ENCODE results near the gene LY6G5C. TPM values are rescaled to one million over a fixed set of nuclear protein-coding genes. Genes with fewer than 3 reads are reported as not detected.

The LY6G5C gene
- total and polyA plus RNA-seq, 9 of the 15 experiments (the other 6 are each of a cell fraction or from before 2014, with no cell fraction given), result 0.10 to 0.67 (median 0.46) TPM; not detected in 4

- no peak for TF ChIP-seq PYGO2 (tag; IDR thresholded peaks at IDR 0.05)
- peak; percentile 6 for TF ChIP-seq KDM5B (IDR thresholded peaks at IDR 0.05; ENCODE audit: insufficient replicate concordance, low read depth, low read length)
- no peak for TF ChIP-seq ZNF507 (tag; conservative IDR thresholded peaks at IDR 0.05)
- TF ChIP-seq NELFE (IDR thresholded peaks at IDR 0.05; ENCODE audit: insufficient read depth, insufficient read length), result no peak
- TF ChIP-seq, protein P1, sequence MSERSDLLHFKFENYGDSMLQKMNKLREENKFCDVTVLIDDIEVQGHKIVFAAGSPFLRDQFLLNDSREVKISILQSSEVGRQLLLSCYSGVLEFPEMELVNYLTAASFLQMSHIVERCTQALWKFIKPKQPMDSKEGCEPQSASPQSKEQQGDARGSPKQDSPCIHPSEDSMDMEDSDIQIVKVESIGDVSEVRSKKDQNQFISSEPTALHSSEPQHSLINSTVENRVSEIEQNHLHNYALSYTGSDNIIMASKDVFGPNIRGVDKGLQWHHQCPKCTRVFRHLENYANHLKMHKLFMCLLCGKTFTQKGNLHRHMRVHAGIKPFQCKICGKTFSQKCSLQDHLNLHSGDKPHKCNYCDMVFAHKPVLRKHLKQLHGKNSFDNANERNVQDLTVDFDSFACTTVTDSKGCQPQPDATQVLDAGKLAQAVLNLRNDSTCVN (CRISPR knock-in tag; IDR thresholded peaks at IDR 0.05), result no peak
- TF ChIP-seq, protein P2, sequence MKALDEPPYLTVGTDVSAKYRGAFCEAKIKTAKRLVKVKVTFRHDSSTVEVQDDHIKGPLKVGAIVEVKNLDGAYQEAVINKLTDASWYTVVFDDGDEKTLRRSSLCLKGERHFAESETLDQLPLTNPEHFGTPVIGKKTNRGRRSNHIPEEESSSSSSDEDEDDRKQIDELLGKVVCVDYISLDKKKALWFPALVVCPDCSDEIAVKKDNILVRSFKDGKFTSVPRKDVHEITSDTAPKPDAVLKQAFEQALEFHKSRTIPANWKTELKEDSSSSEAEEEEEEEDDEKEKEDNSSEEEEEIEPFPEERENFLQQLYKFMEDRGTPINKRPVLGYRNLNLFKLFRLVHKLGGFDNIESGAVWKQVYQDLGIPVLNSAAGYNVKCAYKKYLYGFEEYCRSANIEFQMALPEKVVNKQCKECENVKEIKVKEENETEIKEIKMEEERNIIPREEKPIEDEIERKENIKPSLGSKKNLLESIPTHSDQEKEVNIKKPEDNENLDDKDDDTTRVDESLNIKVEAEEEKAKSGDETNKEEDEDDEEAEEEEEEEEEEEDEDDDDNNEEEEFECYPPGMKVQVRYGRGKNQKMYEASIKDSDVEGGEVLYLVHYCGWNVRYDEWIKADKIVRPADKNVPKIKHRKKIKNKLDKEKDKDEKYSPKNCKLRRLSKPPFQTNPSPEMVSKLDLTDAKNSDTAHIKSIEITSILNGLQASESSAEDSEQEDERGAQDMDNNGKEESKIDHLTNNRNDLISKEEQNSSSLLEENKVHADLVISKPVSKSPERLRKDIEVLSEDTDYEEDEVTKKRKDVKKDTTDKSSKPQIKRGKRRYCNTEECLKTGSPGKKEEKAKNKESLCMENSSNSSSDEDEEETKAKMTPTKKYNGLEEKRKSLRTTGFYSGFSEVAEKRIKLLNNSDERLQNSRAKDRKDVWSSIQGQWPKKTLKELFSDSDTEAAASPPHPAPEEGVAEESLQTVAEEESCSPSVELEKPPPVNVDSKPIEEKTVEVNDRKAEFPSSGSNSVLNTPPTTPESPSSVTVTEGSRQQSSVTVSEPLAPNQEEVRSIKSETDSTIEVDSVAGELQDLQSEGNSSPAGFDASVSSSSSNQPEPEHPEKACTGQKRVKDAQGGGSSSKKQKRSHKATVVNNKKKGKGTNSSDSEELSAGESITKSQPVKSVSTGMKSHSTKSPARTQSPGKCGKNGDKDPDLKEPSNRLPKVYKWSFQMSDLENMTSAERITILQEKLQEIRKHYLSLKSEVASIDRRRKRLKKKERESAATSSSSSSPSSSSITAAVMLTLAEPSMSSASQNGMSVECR (CRISPR knock-in tag; IDR thresholded peaks at IDR 0.05), result 0 out of 2 replicates have a peak, but pooled peaks have one; percentile 37
- TF ChIP-seq SMARCE1 (IDR thresholded peaks at IDR 0.05), result peak; percentile 6; the same call in 1 of the 2 replicates
- peak; percentile 6; the same call in 1 of the 2 replicates for TF ChIP-seq MIER1 (IDR thresholded peaks at IDR 0.05; ENCODE audit: low read depth)
- TF ChIP-seq ZNF398 (CRISPR knock-in tag; IDR thresholded peaks at IDR 0.05), result no peak
- TF ChIP-seq SUPT5H (IDR thresholded peaks at IDR 0.05), result peak; percentile 38; the same call in 1 of the 2 replicates
- peak; percentile 74; the same call in 1 of the 2 replicates for TF ChIP-seq ELF4 (CRISPR knock-in tag; IDR thresholded peaks at IDR 0.05)
- 0 out of 2 replicates have a peak, but pooled peaks have one; percentile 5 for TF ChIP-seq PTBP1 (IDR thresholded peaks at IDR 0.05; ENCODE audit: low read depth, low read length)
- TF ChIP-seq ZNF134 (CRISPR knock-in tag; conservative IDR thresholded peaks at IDR 0.05), result no peak
- TF ChIP-seq, protein P3, sequence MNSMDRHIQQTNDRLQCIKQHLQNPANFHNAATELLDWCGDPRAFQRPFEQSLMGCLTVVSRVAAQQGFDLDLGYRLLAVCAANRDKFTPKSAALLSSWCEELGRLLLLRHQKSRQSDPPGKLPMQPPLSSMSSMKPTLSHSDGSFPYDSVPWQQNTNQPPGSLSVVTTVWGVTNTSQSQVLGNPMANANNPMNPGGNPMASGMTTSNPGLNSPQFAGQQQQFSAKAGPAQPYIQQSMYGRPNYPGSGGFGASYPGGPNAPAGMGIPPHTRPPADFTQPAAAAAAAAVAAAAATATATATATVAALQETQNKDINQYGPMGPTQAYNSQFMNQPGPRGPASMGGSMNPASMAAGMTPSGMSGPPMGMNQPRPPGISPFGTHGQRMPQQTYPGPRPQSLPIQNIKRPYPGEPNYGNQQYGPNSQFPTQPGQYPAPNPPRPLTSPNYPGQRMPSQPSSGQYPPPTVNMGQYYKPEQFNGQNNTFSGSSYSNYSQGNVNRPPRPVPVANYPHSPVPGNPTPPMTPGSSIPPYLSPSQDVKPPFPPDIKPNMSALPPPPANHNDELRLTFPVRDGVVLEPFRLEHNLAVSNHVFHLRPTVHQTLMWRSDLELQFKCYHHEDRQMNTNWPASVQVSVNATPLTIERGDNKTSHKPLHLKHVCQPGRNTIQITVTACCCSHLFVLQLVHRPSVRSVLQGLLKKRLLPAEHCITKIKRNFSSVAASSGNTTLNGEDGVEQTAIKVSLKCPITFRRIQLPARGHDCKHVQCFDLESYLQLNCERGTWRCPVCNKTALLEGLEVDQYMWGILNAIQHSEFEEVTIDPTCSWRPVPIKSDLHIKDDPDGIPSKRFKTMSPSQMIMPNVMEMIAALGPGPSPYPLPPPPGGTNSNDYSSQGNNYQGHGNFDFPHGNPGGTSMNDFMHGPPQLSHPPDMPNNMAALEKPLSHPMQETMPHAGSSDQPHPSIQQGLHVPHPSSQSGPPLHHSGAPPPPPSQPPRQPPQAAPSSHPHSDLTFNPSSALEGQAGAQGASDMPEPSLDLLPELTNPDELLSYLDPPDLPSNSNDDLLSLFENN (IDR thresholded peaks at IDR 0.05; ENCODE audit: low read depth in 2 of 2, low read length in 2 of 2), result no peak
- TF ChIP-seq DACH1 (IDR thresholded peaks at IDR 0.05; ENCODE audit: partially characterized antibody), result no peak
- no peak for TF ChIP-seq TEAD2 (tag; IDR thresholded peaks at IDR 0.05)
These were observed 47.1 kb upstream of the LY6G5C start (continued) for GRCh38 chr6:31727717-31728671.
